Heart right ventricle (tissue), 16 donors: ENCODE results near the gene C14orf132. TPM values are rescaled to one million over a fixed set of nuclear protein-coding genes. Genes with fewer than 3 reads are reported as not detected.

ENCODE experiments used
- ATAC-seq, 8 donors: fragments of 200-7000 bp; cut with Tn5 transposase; one replicate each; pipeline ENCODE4 v1.9.1; 2020; ENCODE audit warnings: mild to moderate bottlenecking in 8 of 8, moderate library complexity in 8 of 8, moderate number of reproducible peaks in 1 of 8
- DNase-seq, 2 donors: peaks; one replicate each; pipeline ENCODE4 v3.0.0-alpha.2; 2020
- H3K27ac ChIP-seq, 10 donors: fragments of 200-600 bp; sonication (generic) in 2 of 10; one replicate each; pipeline versions ENCODE4 v1.5.0 to v1.8.0; 2020 to 2022; ENCODE audit warnings: mild to moderate bottlenecking in 3 of 10
- H3K27me3 ChIP-seq, 7 donors: fragments of 200-600 bp; one replicate each; pipeline ENCODE4 v1.8.0; 2021 to 2022; ENCODE audit warnings: mild to moderate bottlenecking in 2 of 7
- H3K36me3 ChIP-seq, 9 donors: fragments of 200-600 bp; sonication (generic) in 1 of 9; one replicate each; pipeline versions ENCODE4 v1.5.0 to v1.8.0; 2020 to 2022; ENCODE audit warnings: mild to moderate bottlenecking in 2 of 9
- H3K4me1 ChIP-seq, 9 donors: fragments of 200-600 bp; sonication (generic) in 1 of 9; one replicate each; pipeline versions ENCODE4 v1.5.0 to v1.8.0; 2020 to 2022; ENCODE audit warnings: mild to moderate bottlenecking in 4 of 9
- H3K4me3 ChIP-seq, 10 donors: fragments of 200-600 bp; sonication (generic) in 2 of 10; one replicate each; pipeline versions ENCODE4 v1.5.0 to v1.8.0; 2020 to 2022; ENCODE audit warnings: mild to moderate bottlenecking in 7 of 10, moderate library complexity in 2 of 10
- H3K9me3 ChIP-seq, 11 donors: fragments of 200-600 bp in 10 of 11; sonication (generic) in 2 of 11; one replicate each; pipeline versions ENCODE4 v1.5.0 to v1.8.0; 2013 to 2022; ENCODE audit warnings: mild to moderate bottlenecking in 2 of 11, control low read depth in 1 of 11, moderate library complexity in 1 of 11
- CTCF ChIP-seq, 9 donors: fragments of 200-600 bp; sonication (generic) in 2 of 9; IDR thresholded peaks; one replicate each; pipeline versions ENCODE4 v1.5.0 to v1.8.0; 2021 to 2022; ENCODE audit warnings: antibody characterized with exemption in 9 of 9, mild to moderate bottlenecking in 5 of 9, moderate library complexity in 1 of 9
- WGBS, 2 donors: extraction: QIAGEN DNeasy Blood & Tissue Kit; methylation state at CpG; one replicate each; pipeline ENCODE4 v1.1.7; 2013; ENCODE audit warnings: inconsistent platforms in 1 of 2; 5-methylcytosine and 5-hydroxymethylcytosine counted together
- intact Hi-C, 10 donors: fragments of 100-400 bp; cut with DNase I; formaldehyde crosslinking; loops; one replicate each; pipeline versions ENCODE4 v1.11.1 to v1.14.2; 2022
- polyA plus RNA-seq, 2 donors: library from polyadenylated mRNA; stranded (reverse); fragments of 200-250 nt; gene quantifications; one replicate each; pipeline ENCODE4 v1.2.3, GENCODE V29; 2013
- total RNA-seq, 10 donors: library from RNA; stranded (reverse); fragmentation: NEBNext Ultra II Directional in 3 of 10; extraction: Animal tissue kit (Norgen Biotek cat#: 25700) in 3 of 10; gene quantifications; one replicate each; pipeline versions ENCODE4 v1.2.1 to v1.2.4, GENCODE V29; 2021 to 2023
- donor health status: Arrhythmogenic right ventricular cardiomyopathy.
- donor health status: ischemic (EF 13 %, LVEDD 7.1; RV severe dilation, severe dysfunction).
- donor health status: healthy with polysubstance abuse.
- donor health status: DM: no; HTN: yes; CAD: no.
- donor health status: DM: no; HTN: no; CAD: no.
- donor health status: ischemic (EF 25% LVEDD 6.9; RV normal size, moderate dysfunction).
- donor health status: ischemic (EF 25% LVEDD 5.7; RV mildly dilated, moderate dysfunction).
- donor health status: healthy.
- donor health status: DM: yes; HTN: yes; CAD: no.
- donor health status: Ischemic cardiomyopathy.
- donor health status: ischemic (EF 35%, LVEDD 5.7; RV mildly dilated, moderate dysfunction).
- donor health status: nonischemic (EF 11% LVEDD 7.7; RV severe dilation, severe dysfunction).
- donor health status: DM: yes; HTN: yes; CAD: no.
- donor health status: PGD.
- donor health status: ischemic (EF 29% LVEDD 5.4; RV normal size, mild dysfunction).
- donor health status: nonischemic (EF 23%, LVEDD 6.1; RV moderate dilation, normal function).

The C14orf132 gene
- total and polyA plus RNA-seq, 12 donors: 0.80 to 16.2 (median 2.5) TPM

GRCh38 chr14:96098309-96098998 is 59.3 kb downstream of the C14orf132 start:
- Histone ChIP-seq H3K27me3 (peaks cover 0 to 40% (median 31%) of the 10 kb centered on the region in 7 donors), H3K36me3 (no peaks in the 10 kb centered on the region), H3K9me3 (no peaks in the 10 kb centered on the region), H3K4me1 (peaks cover 0 to 3% (median 0%) of the 10 kb centered on the region in 9 donors), H3K27ac (no peak overlapping the region), H3K4me3 (no peak overlapping the region)
- WGBS, 2 donors: 38 to 39% methylated on average over 6 of the region's 6 CpGs
- peak in 7 of 9 donors; percentile 41 to 61 (median 54) for TF ChIP-seq CTCF (IDR thresholded peaks at IDR 0.05)
- DNase-seq (no peak), ATAC-seq (peak in 1 of 8 donors; percentile 35)
- intact Hi-C loops: loop anchor here in 7 of 10 donors (2.0 to 10.0 kb wide), 7 partner anchors 91 to 534 kb away; no protein-coding TSS in a partner anchor

GRCh38 chr14:96098999-96099335 is 59.8 kb downstream of the C14orf132 start:
- H3K9me3 ChIP-seq: peaks cover 0 to 2% (median 0%) of the 10 kb centered on the region in 11 donors
- no peak for ATAC-seq
- peaks cover 0 to 3% (median 0%) of the 10 kb centered on the region in 9 donors for H3K4me1 ChIP-seq
- H3K27me3 ChIP-seq: peaks cover 0 to 40% (median 31%) of the 10 kb centered on the region in 7 donors
- no peaks in the 10 kb centered on the region for H3K36me3 ChIP-seq
- no peak overlapping the region for H3K27ac ChIP-seq
- DNase-seq: no peak
- intact Hi-C loops: loop anchor here in 7 of 10 donors (2.0 to 10.0 kb wide), 7 partner anchors 92 to 534 kb away; no protein-coding TSS in a partner anchor
- no peak overlapping the region for H3K4me3 ChIP-seq
- no peak for TF ChIP-seq CTCF (IDR thresholded peaks at IDR 0.05)

- DNase-seq: peak; percentile 54 to 73
- H3K27ac ChIP-seq: no peak overlapping the region
- H3K4me3 ChIP-seq: no peak overlapping the region
- peak; percentile 46 to 91 (median 80) for TF ChIP-seq CTCF (IDR thresholded peaks at IDR 0.05)
- H3K9me3 ChIP-seq: peaks cover 0 to 5% (median 0%) of the 10 kb centered on the region in 11 donors
- peaks cover 0 to 32% (median 26%) of the 10 kb centered on the region in 7 donors for H3K27me3 ChIP-seq
- no peaks in the 10 kb centered on the region for H3K36me3 ChIP-seq
- 34 to 36% methylated on average over 22 of the region's 22 CpGs for WGBS, 2 donors
- peak in 5 of 8 donors; percentile 42 to 76 (median 67) for ATAC-seq
- intact Hi-C loops: loop anchor here (1.0 to 10.0 kb wide), 7 partner anchors 172 to 324 kb away; no protein-coding TSS in a partner anchor
- peaks cover 0 to 3% (median 0%) of the 10 kb centered on the region in 9 donors for H3K4me1 ChIP-seq
Measured at GRCh38 chr14:96100161-96101064, 61.3 kb downstream of the C14orf132 start.
